Cardiac fibroblast (primary cell): ENCODE measurements around the gene PRG3.
"Not testable (repeated sequence)": the region's sequence is repeated elsewhere in the genome, so short reads cannot be mapped to it uniquely, and the experiment has no call there.

Source experiments
- DNase-seq, 2 donors: peaks; one replicate each; pipeline versions ENCODE4 v3.0.0 to v3.0.0-alpha.2; 2010; ENCODE audit warnings: low read depth in 2 of 2
- H3K4me3 ChIP-seq, 2 donors: replicated peaks in 1 of 2; 1 replicate in 1 of 2; 2 replicates in 1 of 2; pipeline ENCODE4 v1.5.1; 2011; ENCODE audit warnings: low read depth in 2 of 2, low read length in 2 of 2, mild to moderate bottlenecking in 2 of 2, moderate library complexity in 1 of 2
- CTCF ChIP-seq: IDR thresholded peaks from one replicate; pipeline ENCODE4 v1.5.1; 2011; ENCODE audit warnings: low read depth, mild to moderate bottlenecking, low read length, inconsistent platforms

The PRG3 gene

GRCh38 chr11:57368845-57369232 lies 12.1 kb downstream of the PRG3 start:
- TF ChIP-seq CTCF, result no peak
- DNase-seq, result no peak
- no peak overlapping the region for H3K4me3 ChIP-seq

GRCh38 chr11:57368106-57368844 lies 12.7 kb downstream of the PRG3 start:
- no peak overlapping the region for H3K4me3 ChIP-seq
- TF ChIP-seq CTCF, result no peak
- DNase-seq, result no peak

- H3K4me3 ChIP-seq, result no peak overlapping the region
- TF ChIP-seq CTCF, result no peak
- DNase-seq, result no peak
Observed at GRCh38 chr11:57364851-57365660, 15.9 kb downstream of the PRG3 start.

- no peak for DNase-seq
- H3K4me3 ChIP-seq, result no peak overlapping the region
- TF ChIP-seq CTCF, result no peak
Observed at GRCh38 chr11:57363131-57364080, 17.5 kb downstream of the PRG3 start.

GRCh38 chr11:57361926-57362325 lies 19.0 kb downstream of the PRG3 start:
- no peak for TF ChIP-seq CTCF
- DNase-seq, result no peak
- H3K4me3 ChIP-seq, result no peak overlapping the region

- DNase-seq, result not testable (repeated sequence)
Observed at GRCh38 chr11:57361420-57361819, 19.5 kb downstream of the PRG3 start.

More at GRCh38 chr11:57361420-57361819, 19.5 kb downstream of the PRG3 start:
- H3K4me3 ChIP-seq, result not testable (repeated sequence)
